ENCODE data around the gene C22orf31.
A peak's percentile ranks its signal among the peaks of the same experiment; 100 is the strongest.
"Not testable (repeated sequence)": the region's sequence is repeated elsewhere in the genome, so short reads cannot be mapped to it uniquely, and the experiment has no call there.

Gene C22orf31

GRCh38 chr22:29053048-29053702 is 8.5 kb downstream of the C22orf31 start:
- no peak for DNase-seq

GRCh38 chr22:29050457-29050856 is 11.2 kb downstream of the C22orf31 start:
- DNase-seq = no peak

- no peak for DNase-seq
These were observed 11.9 kb downstream of the C22orf31 start for GRCh38 chr22:29049655-29050263.

DNA sequence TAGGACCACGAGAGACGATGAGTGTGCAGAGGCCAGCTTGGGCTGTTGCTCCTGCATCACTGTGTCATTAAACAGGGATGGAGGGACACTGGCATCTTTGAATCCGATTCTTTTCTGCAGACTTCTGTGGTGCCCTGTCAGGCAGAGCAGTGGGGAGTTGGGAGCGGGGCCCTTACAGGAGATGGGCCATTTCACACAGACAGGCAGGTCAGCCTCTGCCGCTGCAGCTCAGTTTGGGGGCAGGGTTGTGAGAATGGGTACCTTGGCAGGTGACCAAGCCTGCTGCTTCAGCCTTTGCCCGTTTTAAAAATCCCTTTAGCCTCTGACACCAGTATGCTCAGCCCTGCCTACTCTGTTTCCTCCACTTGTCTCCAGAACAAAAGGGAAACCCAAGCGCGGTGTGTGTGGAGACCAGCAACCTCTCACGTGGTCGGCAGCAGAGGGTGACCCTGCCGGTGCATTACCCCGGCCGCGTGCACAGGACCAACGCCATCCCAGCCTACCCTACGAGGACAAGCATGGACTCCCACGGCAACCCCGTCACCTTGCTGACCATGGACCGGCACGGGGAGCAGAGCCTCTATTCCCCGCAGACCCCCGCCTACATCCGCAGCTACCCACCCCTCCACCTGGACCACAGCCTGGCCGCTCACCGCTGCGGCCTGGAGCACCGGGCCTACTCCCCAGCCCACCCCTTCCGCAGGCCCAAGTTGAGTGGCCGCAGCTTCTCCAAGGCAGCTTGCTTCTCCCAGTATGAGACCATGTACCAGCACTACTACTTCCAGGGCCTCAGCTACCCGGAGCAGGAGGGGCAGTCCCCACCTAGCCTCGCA is 12.6 kb downstream of the C22orf31 start:
- DNase-seq = no peak

GRCh38 chr22:29044657-29045176 is 16.9 kb downstream of the C22orf31 start:
- DNase-seq = no peak

DNA sequence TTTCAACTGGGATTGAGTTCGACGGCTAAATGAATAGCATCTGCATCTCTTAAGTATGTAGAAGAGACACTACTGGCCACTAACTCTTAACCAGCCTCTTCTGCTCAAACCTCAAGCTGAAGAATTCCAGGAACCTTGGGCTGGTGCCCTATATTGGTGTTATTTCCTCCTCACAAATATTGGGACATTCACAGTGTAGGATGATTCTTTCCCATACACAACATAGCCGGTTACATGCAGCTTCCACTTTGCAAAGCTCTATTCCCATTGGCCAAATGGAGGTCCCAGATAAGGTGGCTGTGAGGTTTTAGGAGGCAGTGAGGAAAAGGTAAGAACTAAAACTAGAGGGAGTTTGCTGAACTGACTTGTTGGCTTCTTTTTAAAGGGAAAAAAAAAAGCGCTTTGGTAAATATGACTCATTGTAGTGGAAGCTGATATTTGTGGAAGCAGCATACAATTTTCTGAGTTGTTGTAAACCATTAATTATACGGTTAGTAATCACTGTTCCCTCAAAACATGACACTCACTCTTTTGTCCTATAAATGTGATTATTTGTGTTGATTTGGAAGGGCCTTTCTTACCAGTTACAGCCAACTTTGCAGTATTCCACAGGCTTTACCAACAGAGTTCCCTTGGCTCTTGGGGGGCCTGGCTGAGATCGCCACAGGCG is 17.6 kb downstream of the C22orf31 start:
- DNase-seq = no peak

GRCh38 chr22:29041408-29041807 is 20.2 kb downstream of the C22orf31 start:
- no peak for DNase-seq

GRCh38 chr22:29040385-29041275 is 21.0 kb downstream of the C22orf31 start:
- DNase-seq = peak; percentile 55

DNA sequence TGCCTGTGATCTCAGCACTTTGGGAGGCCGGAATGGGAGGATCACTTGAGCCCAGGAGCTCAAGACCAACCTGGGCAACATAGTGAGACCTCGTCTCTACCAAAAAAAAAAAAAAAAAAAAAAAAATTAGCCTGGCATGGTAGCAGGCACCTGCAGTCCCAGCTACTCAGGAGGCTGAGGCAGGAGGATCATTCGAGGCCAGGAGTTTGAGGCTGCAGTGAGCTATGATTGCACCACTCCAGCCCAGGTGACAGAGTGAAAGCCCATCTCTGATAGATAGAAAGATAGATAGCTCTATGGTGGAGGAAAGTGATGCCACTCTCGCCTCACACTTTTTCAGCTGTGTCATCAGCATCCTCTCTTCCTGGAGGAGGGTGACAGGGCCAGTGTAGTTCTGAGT is 21.9 kb downstream of the C22orf31 start:
- not testable (repeated sequence) for DNase-seq

GRCh38 chr22:29039148-29039547 is 22.5 kb downstream of the C22orf31 start:
- no peak for DNase-seq

DNA sequence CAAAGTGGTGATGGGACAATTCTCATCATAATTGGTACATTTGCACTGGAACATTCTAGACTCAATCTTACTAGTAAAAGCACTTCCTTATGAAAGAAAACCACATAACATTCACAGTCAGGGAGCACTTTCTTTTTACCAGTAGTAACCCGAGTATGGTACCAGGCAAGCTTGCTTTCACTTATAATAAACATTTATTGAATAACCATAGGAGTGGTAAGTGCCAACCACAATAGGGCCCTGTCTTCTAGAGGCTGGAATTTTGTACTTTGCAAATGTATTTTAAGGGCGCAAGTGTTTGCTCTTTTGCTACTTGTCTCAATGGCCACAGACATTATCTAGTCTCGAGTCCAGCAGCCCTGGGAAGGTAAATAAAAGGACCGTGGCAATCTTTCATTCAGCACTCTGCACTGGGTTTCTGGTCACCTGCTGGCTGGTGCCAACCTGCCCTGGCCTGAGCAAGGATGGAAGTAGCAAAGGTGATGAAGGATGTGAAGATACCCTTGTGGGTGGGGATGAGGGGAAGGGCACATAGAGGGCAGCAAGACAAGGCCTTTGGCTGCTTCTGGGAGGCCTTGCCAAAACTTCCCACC is 24.2 kb downstream of the C22orf31 start:
- DNase-seq = no peak

GRCh38 chr22:29032584-29032983 is 29.0 kb downstream of the C22orf31 start:
- no peak for DNase-seq

DNA sequence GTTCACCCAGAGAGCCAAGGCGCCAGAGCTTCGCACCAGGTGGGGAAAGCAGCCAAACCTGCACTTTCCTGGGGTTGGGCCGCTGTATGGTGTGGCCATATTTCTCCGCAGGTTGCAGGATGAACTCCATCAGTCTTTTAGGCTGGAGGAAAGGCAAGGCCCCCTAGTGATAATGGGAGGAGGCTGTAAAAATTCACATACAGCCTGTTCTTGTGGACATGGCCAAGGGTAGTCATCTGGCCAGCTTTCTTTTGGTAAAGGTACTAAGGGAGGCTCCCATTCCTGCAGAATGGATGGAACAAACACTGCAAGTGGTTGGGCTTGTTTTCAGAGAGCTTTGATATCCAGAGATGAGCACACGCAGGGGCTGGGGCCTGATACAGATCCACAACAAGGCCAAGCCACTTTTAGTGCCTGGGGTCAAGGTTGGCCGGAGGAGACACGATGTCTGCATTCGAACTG is 29.6 kb downstream of the C22orf31 start:
- no peak for DNase-seq

- no peak for DNase-seq
These were observed 30.2 kb downstream of the C22orf31 start for GRCh38 chr22:29031227-29032011.

GRCh38 chr22:29030618-29031226 is 30.9 kb downstream of the C22orf31 start:
- peak; percentile 63 for DNase-seq

DNA sequence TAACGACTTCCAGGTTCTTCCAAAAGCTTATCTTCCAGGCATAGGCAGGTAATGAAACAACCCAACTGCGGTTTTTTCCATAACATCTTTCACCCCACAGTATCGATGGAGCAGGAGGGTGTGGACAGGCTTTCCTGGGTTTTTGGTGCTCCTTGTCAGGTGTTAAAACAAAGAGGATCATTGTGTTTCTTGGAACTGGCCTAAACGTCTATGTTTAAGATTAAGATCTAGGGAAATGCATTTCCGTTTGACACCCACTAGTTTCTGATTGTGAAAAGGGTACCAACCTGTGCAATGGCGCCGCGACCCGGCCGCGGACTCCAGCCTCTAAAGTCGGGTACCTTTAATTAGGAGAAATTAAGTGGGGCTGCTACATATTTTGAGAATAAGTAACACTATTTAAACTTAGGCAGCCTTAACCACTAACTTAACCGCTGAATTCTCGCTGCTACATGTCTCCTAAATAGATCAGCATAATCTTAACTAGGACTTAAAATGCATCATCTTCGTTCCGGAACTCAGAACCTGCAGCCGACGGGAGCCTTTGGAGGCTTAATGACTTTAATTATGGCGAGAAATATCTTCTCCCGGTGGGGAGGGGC is 31.5 kb downstream of the C22orf31 start:
- no peak for DNase-seq

DNA sequence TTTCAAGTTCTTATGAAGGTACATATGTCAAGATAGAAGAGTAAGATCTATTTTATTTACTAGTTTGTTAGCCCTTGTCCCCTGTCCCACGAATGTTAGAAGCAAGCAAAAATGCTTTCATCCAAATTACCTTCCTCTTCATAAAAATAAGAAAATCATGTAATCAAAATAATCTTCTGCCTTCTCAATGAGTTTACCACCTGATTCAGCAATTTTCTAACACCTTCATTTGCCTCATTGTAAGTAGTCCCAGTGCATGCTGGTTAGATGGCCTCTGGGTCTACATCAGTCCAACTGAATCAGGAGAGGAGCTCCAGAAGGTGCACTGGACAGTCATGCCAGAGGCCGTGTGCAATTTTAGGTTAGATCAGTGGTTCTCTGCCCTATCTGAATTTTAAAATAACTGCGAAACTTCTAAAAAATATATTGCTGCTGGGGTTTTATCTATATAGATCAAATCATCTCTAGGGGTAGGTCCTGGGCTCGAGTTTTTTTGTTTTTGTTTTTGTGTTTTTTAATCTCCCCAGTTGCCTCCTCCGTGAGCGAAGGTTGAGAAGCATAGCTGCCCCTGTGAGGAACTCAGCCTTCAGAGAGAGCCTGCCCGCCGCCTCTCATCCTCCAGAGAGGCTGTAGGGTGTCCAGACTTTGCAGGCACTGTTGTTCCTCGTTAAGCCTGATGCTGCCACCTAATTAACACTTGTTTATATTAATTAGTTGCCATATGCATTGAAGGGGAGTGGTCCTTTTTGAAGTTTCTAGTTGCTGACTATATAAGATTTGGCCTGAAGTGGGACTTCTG is 32.2 kb downstream of the C22orf31 start:
- no peak for DNase-seq

DNA sequence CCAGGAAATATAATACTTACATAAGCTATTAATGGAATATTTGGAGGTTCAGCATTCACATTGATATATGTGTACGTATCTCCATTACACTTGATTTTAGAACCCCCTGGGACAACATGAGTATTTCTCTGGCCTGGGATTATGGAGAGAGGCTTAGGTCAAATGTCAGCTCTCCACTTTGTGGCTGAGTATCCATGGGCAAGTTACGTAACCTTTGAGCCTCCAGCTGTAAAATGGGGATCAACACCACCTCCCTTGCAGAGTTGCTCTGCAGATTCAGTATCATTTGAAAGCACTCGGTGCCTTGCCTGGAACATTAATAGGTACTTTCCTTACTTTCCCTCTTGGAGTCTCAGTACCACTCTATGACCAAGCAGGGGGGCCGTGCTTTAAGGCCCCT is 33.2 kb downstream of the C22orf31 start:
- no peak for DNase-seq

- DNase-seq = no peak
These were observed 35.1 kb downstream of the C22orf31 start for GRCh38 chr22:29026579-29026978.
